GM23248 (cell line): ENCODE measurements around the gene AP2A2.

Experiments
- EZH2 ChIP-seq: fragments of 200-600 bp; sonication (generic); IDR thresholded peaks from 2 replicates; pipeline ENCODE4 v1.6.1; 2018; ENCODE audit warnings: antibody characterized with exemption, mild to moderate bottlenecking; ENCODE audit not compliant: insufficient read depth, poor library complexity, severe bottlenecking
- EZH2phosphoT487 ChIP-seq: fragments of 200-600 bp; sonication (generic); IDR thresholded peaks from 2 replicates; pipeline ENCODE4 v1.6.1; 2018; ENCODE audit warnings: antibody characterized with exemption, moderate library complexity, mild to moderate bottlenecking, low read depth; ENCODE audit not compliant: insufficient read depth

- no peak for TF ChIP-seq EZH2phosphoT487
- no peak for TF ChIP-seq EZH2
Observed at GRCh38 chr11:995752-996420, 70.2 kb downstream of the AP2A2 start.
